ENCODE results near the gene HNRNPU.

HNRNPU gene

GRCh38 chr1:244835276-244836134, 28.8 kb downstream of the HNRNPU start, which contains the start of gene COX20 (continued):
- TF ChIP-seq ZNF565 (CRISPR knock-in tag; conservative IDR thresholded peaks at IDR 0.05; ENCODE audit: low read depth) (no peak), ESRRG (CRISPR knock-in tag; IDR thresholded peaks at IDR 0.05) (no peak), CREB5 (CRISPR knock-in tag; IDR thresholded peaks at IDR 0.05; ENCODE audit: low read depth) (no peak), SNAI2 (CRISPR knock-in tag; IDR thresholded peaks at IDR 0.05) (no peak), ZNF8 (CRISPR knock-in tag; IDR thresholded peaks at IDR 0.05) (no peak), ZFP3 (CRISPR knock-in tag; IDR thresholded peaks at IDR 0.05) (no peak), ZFP30 (CRISPR knock-in tag; IDR thresholded peaks at IDR 0.05) (no peak), CSDC2 (CRISPR knock-in tag; IDR thresholded peaks at IDR 0.05) (no peak), CSRNP3 (CRISPR knock-in tag; IDR thresholded peaks at IDR 0.05) (no peak)

- TF ChIP-seq TCF4 (CRISPR knock-in tag; IDR thresholded peaks at IDR 0.05; ENCODE audit: borderline replicate concordance) (no peak), RARB (CRISPR knock-in tag; IDR thresholded peaks at IDR 0.05) (peak; percentile 39; the same call in 1 of the 2 replicates), BACH2 (CRISPR knock-in tag; IDR thresholded peaks at IDR 0.05; ENCODE audit: borderline replicate concordance) (no peak), ESRRG (CRISPR knock-in tag; IDR thresholded peaks at IDR 0.05) (no peak), PPARA (CRISPR knock-in tag; IDR thresholded peaks at IDR 0.05; ENCODE audit: borderline replicate concordance) (no peak), ZC3H10 (CRISPR knock-in tag; IDR thresholded peaks at IDR 0.05) (no peak), ARNTL (CRISPR knock-in tag; IDR thresholded peaks at IDR 0.05; ENCODE audit: borderline replicate concordance, low read depth) (no peak), ISL1 (CRISPR knock-in tag; IDR thresholded peaks at IDR 0.05) (no peak), POU6F1 (CRISPR knock-in tag; IDR thresholded peaks at IDR 0.05; ENCODE audit: borderline replicate concordance, low read depth) (peak; percentile 75; the same call in 1 of the 2 replicates), ZNF70 (CRISPR knock-in tag; IDR thresholded peaks at IDR 0.05) (no peak), CSRNP3 (CRISPR knock-in tag; IDR thresholded peaks at IDR 0.05) (no peak), ZNF8 (CRISPR knock-in tag; IDR thresholded peaks at IDR 0.05) (no peak), TSHZ2 (CRISPR knock-in tag; IDR thresholded peaks at IDR 0.05) (0 out of 2 replicates have a peak, but pooled peaks have one; percentile 77), PATZ1 (CRISPR knock-in tag; IDR thresholded peaks at IDR 0.05; ENCODE audit: borderline replicate concordance) (no peak), OSR1 (CRISPR knock-in tag; IDR thresholded peaks at IDR 0.05) (no peak), ZFP3 (CRISPR knock-in tag; IDR thresholded peaks at IDR 0.05) (no peak), CSDC2 (CRISPR knock-in tag; IDR thresholded peaks at IDR 0.05) (no peak), ZFP30 (CRISPR knock-in tag; IDR thresholded peaks at IDR 0.05) (no peak), GLIS3 (CRISPR knock-in tag; IDR thresholded peaks at IDR 0.05) (no peak), ZNF565 (CRISPR knock-in tag; conservative IDR thresholded peaks at IDR 0.05; ENCODE audit: low read depth) (no peak), SNAI2 (CRISPR knock-in tag; IDR thresholded peaks at IDR 0.05) (no peak), TOX (CRISPR knock-in tag; IDR thresholded peaks at IDR 0.05; ENCODE audit: borderline replicate concordance) (peak; percentile 36; the same call in 1 of the 2 replicates), CREB5 (CRISPR knock-in tag; IDR thresholded peaks at IDR 0.05; ENCODE audit: low read depth) (no peak)
- ATAC-seq = peak; percentile 68
Observed at GRCh38 chr1:244834543-244835275, 29.6 kb downstream of the HNRNPU start.

Measured in SK-N-SH treated with all-trans-retinoic acid at 6 μM for 48 hours (cell line).